HG02885 (cell line): ENCODE data around the gene MYEF2.
A peak's percentile ranks its signal among the peaks of the same experiment; 100 is the strongest.

Source experiments
- ATAC-seq: cut with Tn5 transposase; IDR thresholded peaks from one replicate; pipeline ENCODE4 v1.9.1; 2021; ENCODE audit warnings: mild to moderate bottlenecking; ENCODE audit not compliant: unreplicated experiment, poor library complexity

The MYEF2 gene

GRCh38 chr15:48147358-48147757 is 30.7 kb downstream of the MYEF2 start:
- no peak for ATAC-seq

GRCh38 chr15:48145923-48146322 is 32.2 kb downstream of the MYEF2 start:
- ATAC-seq, result no peak

- peak; percentile 66 for ATAC-seq
Observed at GRCh38 chr15:48144889-48145288, 33.2 kb downstream of the MYEF2 start.

DNA sequence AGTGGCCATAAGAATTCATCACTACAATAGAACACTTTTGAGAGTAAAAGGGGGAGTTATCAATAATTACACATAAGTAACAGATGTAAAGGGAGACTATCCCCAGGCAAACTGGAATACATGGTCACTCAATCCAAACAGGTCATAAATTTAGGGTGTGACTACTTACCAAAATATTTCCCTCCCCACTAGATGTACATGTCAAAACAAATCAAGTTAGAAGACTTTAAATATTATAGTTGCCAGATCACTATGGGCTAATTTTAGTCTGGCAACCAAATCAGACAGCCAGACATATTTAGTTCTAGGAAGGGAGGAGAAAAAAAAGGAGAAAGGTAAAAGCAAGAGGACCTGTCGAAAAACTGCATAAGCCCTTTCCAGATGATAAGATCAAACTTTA is 34.2 kb downstream of the MYEF2 start:
- ATAC-seq, result no peak

GRCh38 chr15:48132874-48133273 is 45.2 kb downstream of the MYEF2 start:
- ATAC-seq, result no peak

DNA sequence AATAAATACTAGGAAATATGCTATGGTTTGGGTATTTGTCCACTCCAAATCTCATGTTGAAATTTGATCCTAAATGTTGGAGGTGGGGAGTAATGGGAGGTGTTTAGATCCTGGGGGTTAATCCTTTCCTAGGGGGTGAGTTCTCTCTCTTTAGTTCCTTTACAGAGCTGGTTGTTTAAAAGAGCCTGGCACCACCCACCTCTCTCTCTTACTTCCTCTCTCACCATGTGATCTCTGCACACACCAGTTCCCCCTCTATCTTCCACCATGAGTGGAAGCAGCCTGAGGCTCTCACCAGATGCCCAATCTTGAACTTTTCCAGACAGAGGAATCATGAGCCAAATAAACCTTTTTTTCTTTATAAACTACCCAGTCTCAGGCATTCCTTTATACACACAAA is 46.8 kb downstream of the MYEF2 start:
- ATAC-seq, result no peak

- no peak for ATAC-seq
Observed at GRCh38 chr15:48126667-48127355, 51.3 kb downstream of the MYEF2 start.

DNA sequence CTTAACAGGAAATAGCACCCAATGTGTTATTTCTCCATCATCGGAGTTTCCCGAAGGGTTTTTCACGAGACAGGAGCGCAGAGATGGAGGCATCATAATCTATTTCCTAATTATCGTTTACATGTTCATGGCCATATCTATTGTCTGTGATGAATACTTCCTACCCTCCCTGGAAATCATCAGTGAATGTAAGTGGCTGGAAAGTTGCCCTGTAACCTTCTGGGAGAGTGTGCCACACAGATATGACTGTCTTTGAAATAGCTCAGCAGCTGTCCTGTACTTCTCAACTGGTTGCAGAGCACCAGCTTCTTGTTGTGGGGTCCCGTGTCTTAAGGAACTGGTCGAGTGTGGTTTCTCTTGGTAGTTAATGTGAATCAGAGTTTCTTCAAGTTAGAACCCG is 56.2 kb downstream of the MYEF2 start:
- no peak for ATAC-seq

DNA sequence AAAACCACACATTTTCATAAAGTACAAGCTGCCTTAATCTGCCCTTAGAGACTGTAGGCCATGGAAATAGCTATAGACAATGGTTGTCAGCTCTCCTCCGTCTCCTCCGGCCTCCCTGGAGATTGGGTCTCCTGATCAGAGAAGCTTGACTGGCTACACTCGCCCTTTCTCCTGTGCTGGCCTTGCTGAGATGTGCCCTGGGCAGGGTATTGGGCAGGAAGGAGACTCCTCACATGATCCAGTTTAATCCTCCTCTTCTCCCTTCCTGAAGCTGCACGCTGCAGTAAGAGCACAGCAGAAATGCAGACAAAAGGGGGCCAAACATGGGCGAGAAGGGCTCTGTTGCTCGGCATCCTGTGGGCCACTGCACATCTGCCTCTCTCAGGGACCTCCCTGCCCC is 57.4 kb downstream of the MYEF2 start, which contains the start of gene SLC24A5:
SLC24A5 (plus strand) TSS at position 246 of the 400 bp plus-strand sequence; CDS start at position 301, 55 bp downstream.
- ATAC-seq, result no peak

- no peak for ATAC-seq
Observed at GRCh38 chr15:48119277-48119676, 58.8 kb downstream of the MYEF2 start.

- no peak for ATAC-seq
Observed at GRCh38 chr15:48112242-48112641, 65.9 kb downstream of the MYEF2 start.

GRCh38 chr15:48109856-48110531 is 68.1 kb downstream of the MYEF2 start:
- ATAC-seq, result no peak

- ATAC-seq, result no peak
Observed at GRCh38 chr15:48109212-48109611, 68.9 kb downstream of the MYEF2 start.

- no peak for ATAC-seq
Observed at GRCh38 chr15:48105936-48106335, 72.2 kb downstream of the MYEF2 start.

DNA sequence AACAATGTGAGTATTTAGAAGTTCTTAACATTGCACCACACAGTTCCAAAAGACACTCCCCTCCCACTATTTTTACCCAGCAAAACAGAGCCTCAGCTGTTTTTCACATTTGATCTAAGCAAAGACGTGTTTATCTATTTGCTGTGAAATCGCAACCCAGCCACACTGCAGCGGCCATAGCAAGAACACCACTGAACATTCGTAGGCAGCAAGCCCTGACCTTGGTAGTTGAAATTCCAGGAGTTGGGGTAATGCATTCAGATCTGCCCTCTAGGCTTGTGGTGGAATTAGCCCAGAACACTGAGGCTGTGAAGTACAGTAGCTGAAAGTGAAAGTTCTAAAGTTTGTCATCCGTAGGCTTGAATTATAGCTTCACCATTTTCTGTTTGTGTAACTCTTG is 74.4 kb downstream of the MYEF2 start:
- peak; percentile 63 for ATAC-seq

DNA sequence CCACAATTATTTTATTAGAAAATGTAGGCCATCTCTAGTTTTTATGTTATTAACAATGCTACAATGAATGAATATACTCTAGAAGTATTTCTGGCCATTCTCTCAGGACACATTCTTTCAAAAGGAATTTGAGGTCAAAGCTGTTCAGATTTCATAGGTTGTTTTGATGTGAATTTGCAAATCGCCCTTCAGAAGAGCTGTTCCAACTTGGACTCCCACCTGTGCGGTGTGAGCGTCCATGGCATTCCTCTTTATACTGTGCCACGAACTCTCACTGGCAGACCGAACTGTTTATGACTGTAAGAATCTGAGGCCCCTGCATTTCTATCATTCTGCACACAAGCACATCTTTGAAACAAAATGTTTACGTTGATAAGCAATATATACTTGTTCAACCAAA is 75.9 kb downstream of the MYEF2 start:
- ATAC-seq, result no peak

DNA sequence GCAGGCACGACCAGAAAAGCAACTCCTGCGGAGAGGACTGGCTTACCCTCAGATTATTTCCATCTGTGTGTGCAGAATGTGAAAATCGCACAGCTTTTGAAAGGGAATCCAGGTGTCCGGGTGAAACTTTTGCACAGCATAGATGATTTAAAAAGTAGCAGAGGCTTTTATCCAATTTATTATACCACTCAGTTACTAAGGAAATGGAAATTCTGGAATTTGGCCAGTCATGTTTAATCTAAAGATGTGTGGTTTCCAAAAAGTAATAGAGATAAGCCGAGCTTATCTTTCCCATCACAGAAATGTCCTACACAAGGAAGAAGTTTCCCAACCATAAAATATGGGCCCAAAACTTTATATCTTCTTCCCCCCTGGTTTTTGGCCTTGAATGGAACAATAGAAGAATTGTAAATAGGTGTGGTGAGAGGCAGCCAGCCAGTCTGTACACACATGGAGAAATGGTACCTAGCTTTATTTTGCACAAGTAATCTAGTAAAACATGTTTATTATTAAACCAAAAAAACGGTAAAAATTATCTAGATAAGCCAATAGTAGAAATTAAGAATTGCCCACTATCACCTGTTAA is 76.6 kb downstream of the MYEF2 start:
- no peak for ATAC-seq

GRCh38 chr15:48097264-48097663 is 80.8 kb downstream of the MYEF2 start:
- no peak for ATAC-seq

- ATAC-seq, result peak; percentile 47
Observed at GRCh38 chr15:48096813-48097212, 81.3 kb downstream of the MYEF2 start.

DNA sequence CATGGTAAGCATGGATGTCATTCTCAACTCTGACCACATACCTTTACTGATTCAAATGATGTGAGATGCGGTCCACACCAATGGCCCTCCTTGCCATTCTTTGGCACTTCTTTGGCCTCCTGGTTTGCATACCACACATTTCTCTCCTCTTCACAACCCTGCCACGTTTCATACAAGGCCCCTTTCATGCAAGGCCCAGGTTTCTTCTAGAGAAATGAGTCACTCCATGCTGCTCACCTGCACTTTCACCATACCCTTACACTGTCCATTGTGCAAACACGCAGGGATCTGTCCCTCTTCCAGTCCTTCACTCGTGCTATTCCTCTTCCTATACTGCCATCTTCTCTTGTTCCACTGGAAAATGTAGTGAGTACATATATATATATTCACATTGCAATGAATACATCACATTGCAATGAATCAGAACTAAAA is 81.7 kb downstream of the MYEF2 start:
- ATAC-seq, result peak; percentile 87

DNA sequence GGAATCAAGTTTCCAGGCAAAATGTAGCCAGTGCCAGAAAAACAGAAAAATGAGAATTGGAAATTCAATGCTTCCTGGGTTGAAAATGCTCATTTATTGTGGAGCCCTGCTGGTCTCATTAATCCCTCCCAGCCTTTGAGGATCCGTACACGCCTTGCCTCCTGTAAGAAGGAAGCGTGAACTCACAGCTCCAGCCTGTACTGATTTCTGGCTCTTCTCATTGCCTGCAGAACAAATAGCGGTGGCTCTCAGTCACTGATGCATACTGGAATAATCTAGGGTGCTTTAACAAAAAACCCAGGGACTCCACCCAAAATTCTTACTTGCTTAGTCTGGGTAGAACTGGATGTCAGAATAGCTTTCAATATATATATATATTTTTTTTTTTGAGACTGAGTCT is 86.6 kb downstream of the MYEF2 start:
- ATAC-seq, result no peak

GRCh38 chr15:48090666-48091065 is 87.4 kb downstream of the MYEF2 start:
- no peak for ATAC-seq
